SK-N-MC (cell line): ENCODE results near the gene CEP63.

Experiments
- EZH2 ChIP-seq: fragments of 200-600 bp; sonication (generic); IDR thresholded peaks from one replicate; pipeline ENCODE4 v1.6.1; 2017; ENCODE audit warnings: antibody characterized with exemption
- POLR2AphosphoS5 ChIP-seq: IDR thresholded peaks from 2 replicates; pipeline ENCODE4 v1.6.1; 2012; ENCODE audit warnings: mild to moderate bottlenecking, low read depth, low read length, borderline replicate concordance

DNA sequence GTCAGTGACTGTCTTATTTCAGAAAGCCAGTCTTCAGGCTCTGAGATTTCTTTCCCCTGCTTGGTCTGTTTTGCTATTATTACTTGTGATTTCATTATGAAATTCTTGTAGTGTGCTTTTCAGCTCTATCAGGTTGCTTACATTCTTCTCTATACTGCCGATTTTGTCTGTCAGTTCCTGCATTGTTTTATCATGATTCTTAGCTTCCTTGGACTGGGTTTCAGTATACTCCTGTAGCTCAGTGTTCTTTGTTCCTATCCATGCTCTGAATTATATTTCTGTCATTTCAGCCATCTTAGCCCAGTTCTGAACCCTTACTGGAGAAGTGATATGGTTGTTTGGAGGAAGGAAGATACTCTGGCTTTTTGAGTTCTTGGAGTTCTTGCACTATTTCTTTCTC lies 40.5 kb downstream of the CEP63 start:
- TF ChIP-seq POLR2AphosphoS5 (no peak), EZH2 (no peak)
